ENCODE results near the gene PRKACB.

The PRKACB gene

GRCh38 chr1:84250668-84251067 lies 106.6 kb downstream of the PRKACB start:
- no peaks in the 10 kb centered on the region for H3K9me2 ChIP-seq (replicated peaks; ENCODE audit: control insufficient read depth, low read length)
- no peak for TF ChIP-seq CTCF (IDR thresholded peaks at IDR 0.05; ENCODE audit: low read depth, low read length, poor library complexity, severe bottlenecking)
- TF ChIP-seq EZH2phosphoT487 (IDR thresholded peaks at IDR 0.05; ENCODE audit: borderline replicate concordance, low read length) = no peak
- H3F3A ChIP-seq (ENCODE audit: control insufficient read depth, insufficient read depth) = no peaks in the 10 kb centered on the region
- H3K4me2 ChIP-seq (ENCODE audit: low read length) = no peak overlapping the region
- no peaks in the 10 kb centered on the region for H3K79me2 ChIP-seq (ENCODE audit: control insufficient read depth, low read length)
- no peak overlapping the region for H3K27ac ChIP-seq (ENCODE audit: low read depth, low read length)
- H4K20me1 ChIP-seq (ENCODE audit: control insufficient read depth, insufficient read depth, low read depth, low read length) = no peaks in the 10 kb centered on the region
- H3K4me3 ChIP-seq (ENCODE audit: low read length) = no peak overlapping the region
- H3K9me3 ChIP-seq (ENCODE audit: control insufficient read depth, insufficient read depth, low read length) = no peaks in the 10 kb centered on the region
- H3K36me3 ChIP-seq (ENCODE audit: control insufficient read depth, low read length) = no peaks in the 10 kb centered on the region
- H3K27me3 ChIP-seq (ENCODE audit: control insufficient read depth, low read length) = no peaks in the 10 kb centered on the region
- H3K4me1 ChIP-seq (ENCODE audit: control insufficient read depth, low read length) = no peaks in the 10 kb centered on the region

- Histone ChIP-seq H3K4me1 (ENCODE audit: control insufficient read depth, low read length) (no peaks in the 10 kb centered on the region), H3K36me3 (ENCODE audit: control insufficient read depth, low read length) (no peaks in the 10 kb centered on the region), H3K9me3 (ENCODE audit: control insufficient read depth, insufficient read depth, low read length) (no peaks in the 10 kb centered on the region), H4K20me1 (ENCODE audit: control insufficient read depth, insufficient read depth, low read depth, low read length) (no peaks in the 10 kb centered on the region), H3F3A (ENCODE audit: control insufficient read depth, insufficient read depth) (no peaks in the 10 kb centered on the region), H3K27me3 (ENCODE audit: control insufficient read depth, low read length) (no peaks in the 10 kb centered on the region), H3K4me2 (ENCODE audit: low read length) (no peak overlapping the region), H3K79me2 (ENCODE audit: control insufficient read depth, low read length) (no peaks in the 10 kb centered on the region), H3K9me2 (replicated peaks; ENCODE audit: control insufficient read depth, low read length) (no peaks in the 10 kb centered on the region), H3K27ac (ENCODE audit: low read depth, low read length) (no peak overlapping the region), H3K4me3 (ENCODE audit: low read length) (no peak overlapping the region)
- no peak for TF ChIP-seq EZH2phosphoT487 (IDR thresholded peaks at IDR 0.05; ENCODE audit: borderline replicate concordance, low read length)
- no peak for TF ChIP-seq CTCF (IDR thresholded peaks at IDR 0.05; ENCODE audit: low read depth, low read length, poor library complexity, severe bottlenecking)
Observed at GRCh38 chr1:84253036-84253435, 109.0 kb downstream of the PRKACB start.

- H3F3A ChIP-seq (ENCODE audit: control insufficient read depth, insufficient read depth) = no peaks in the 10 kb centered on the region
- no peaks in the 10 kb centered on the region for H3K27me3 ChIP-seq (ENCODE audit: control insufficient read depth, low read length)
- H3K4me3 ChIP-seq (ENCODE audit: low read length) = no peak overlapping the region
- no peaks in the 10 kb centered on the region for H3K9me2 ChIP-seq (replicated peaks; ENCODE audit: control insufficient read depth, low read length)
- TF ChIP-seq CTCF (IDR thresholded peaks at IDR 0.05; ENCODE audit: low read depth, low read length, poor library complexity, severe bottlenecking) = no peak
- no peak for TF ChIP-seq EZH2phosphoT487 (IDR thresholded peaks at IDR 0.05; ENCODE audit: borderline replicate concordance, low read length)
- H3K4me1 ChIP-seq (ENCODE audit: control insufficient read depth, low read length) = no peaks in the 10 kb centered on the region
- H3K9me3 ChIP-seq (ENCODE audit: control insufficient read depth, insufficient read depth, low read length) = no peaks in the 10 kb centered on the region
- H3K36me3 ChIP-seq (ENCODE audit: control insufficient read depth, low read length) = no peaks in the 10 kb centered on the region
- H3K79me2 ChIP-seq (ENCODE audit: control insufficient read depth, low read length) = no peaks in the 10 kb centered on the region
- H4K20me1 ChIP-seq (ENCODE audit: control insufficient read depth, insufficient read depth, low read depth, low read length) = no peaks in the 10 kb centered on the region
- H3K4me2 ChIP-seq (ENCODE audit: low read length) = no peak overlapping the region
- no peak overlapping the region for H3K27ac ChIP-seq (ENCODE audit: low read depth, low read length)
Observed at GRCh38 chr1:84253891-84254290, 109.8 kb downstream of the PRKACB start.

Data from DOHH2 (cell line).